ENCODE results near the gene METTL13.

METTL13 gene

GRCh38 chr1:171751221-171751620 lies 30.2 kb upstream of the METTL13 start:
- H3K4me3 ChIP-seq (ENCODE audit: low read depth, low read length), result no peak overlapping the region
- no peak for TF ChIP-seq CTCF (IDR thresholded peaks at IDR 0.05; ENCODE audit: low read depth, low read length)
- DNase-seq (ENCODE audit: low read depth, low spot score), result no peak
- in situ Hi-C loops (cut with HindIII; ENCODE audit: low sequenced_read_pairs), result no loop called here

- in situ Hi-C loops (cut with HindIII; ENCODE audit: low sequenced_read_pairs), result no loop called here
- H3K4me3 ChIP-seq (ENCODE audit: low read depth, low read length), result no peak overlapping the region
- no peak for DNase-seq (ENCODE audit: low read depth, low spot score)
- TF ChIP-seq CTCF (IDR thresholded peaks at IDR 0.05; ENCODE audit: low read depth, low read length), result no peak
These were observed 28.3 kb upstream of the METTL13 start for GRCh38 chr1:171753182-171753581.

- no peak overlapping the region for H3K4me3 ChIP-seq (ENCODE audit: low read depth, low read length)
- in situ Hi-C loops (cut with HindIII; ENCODE audit: low sequenced_read_pairs), result no loop called here
- DNase-seq (ENCODE audit: low read depth, low spot score), result no peak
- no peak for TF ChIP-seq CTCF (IDR thresholded peaks at IDR 0.05; ENCODE audit: low read depth, low read length)
These were observed 27.6 kb upstream of the METTL13 start for GRCh38 chr1:171753685-171754352.

DNA sequence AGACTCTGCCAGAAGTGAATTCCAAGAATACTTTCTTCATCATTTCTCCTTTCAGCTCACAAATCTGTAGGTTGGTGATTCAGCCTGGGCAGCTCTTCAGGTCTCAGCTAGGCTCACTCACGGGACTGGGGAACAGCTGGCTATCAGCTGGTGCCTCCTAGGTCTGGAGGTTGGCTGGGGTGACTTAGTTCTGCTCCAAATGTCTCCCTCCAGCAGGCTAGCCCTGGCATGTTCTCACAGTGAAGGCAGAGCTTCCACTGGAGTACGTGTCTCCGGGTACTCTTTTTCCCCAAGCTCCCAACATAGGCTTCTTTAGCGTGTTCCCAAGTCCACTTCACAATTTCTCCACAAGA lies 27.1 kb upstream of the METTL13 start:
- in situ Hi-C loops (cut with HindIII; ENCODE audit: low sequenced_read_pairs), result no loop called here
- DNase-seq (ENCODE audit: low read depth, low spot score), result peak; percentile 16

GRCh38 chr1:171754971-171755370 lies 26.5 kb upstream of the METTL13 start:
- in situ Hi-C loops (cut with HindIII; ENCODE audit: low sequenced_read_pairs), result no loop called here
- H3K4me3 ChIP-seq (ENCODE audit: low read depth, low read length), result no peak overlapping the region
- TF ChIP-seq CTCF (IDR thresholded peaks at IDR 0.05; ENCODE audit: low read depth, low read length), result no peak
- DNase-seq (ENCODE audit: low read depth, low spot score), result no peak

More for the DNA sequence above, 27.1 kb upstream of the METTL13 start:
- H3K4me3 ChIP-seq (ENCODE audit: low read depth, low read length), result no peak overlapping the region
- TF ChIP-seq CTCF (IDR thresholded peaks at IDR 0.05; ENCODE audit: low read depth, low read length), result no peak

DNA sequence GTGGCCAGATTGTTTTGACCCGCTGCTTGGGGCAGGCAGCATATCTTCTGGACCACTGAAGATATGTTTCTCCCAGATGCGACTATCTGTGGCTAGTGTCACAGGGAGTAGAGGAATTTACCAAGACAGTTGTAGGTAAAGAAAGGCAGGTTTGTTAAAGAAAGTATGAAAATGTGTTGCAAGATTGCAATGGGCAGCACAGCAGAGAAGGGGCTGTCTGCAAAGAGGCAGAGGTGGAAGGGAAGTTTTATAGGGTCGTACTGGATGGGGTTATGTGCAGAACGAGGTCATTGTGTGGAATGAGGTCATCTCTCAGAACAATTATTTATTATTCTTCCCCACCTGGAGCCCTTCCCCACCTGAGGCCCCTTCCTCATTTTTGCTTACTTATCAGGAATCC lies 24.6 kb upstream of the METTL13 start:
- DNase-seq (ENCODE audit: low read depth, low spot score), result no peak
- no peak overlapping the region for H3K4me3 ChIP-seq (ENCODE audit: low read depth, low read length)
- in situ Hi-C loops (cut with HindIII; ENCODE audit: low sequenced_read_pairs), result no loop called here
- TF ChIP-seq CTCF (IDR thresholded peaks at IDR 0.05; ENCODE audit: low read depth, low read length), result no peak
